Coronary artery (tissue), 2 donors: ENCODE results near the gene THSD7B.

Experiments
- DNase-seq: peaks from one replicate; pipeline ENCODE4 v3.0.0-alpha.2; 2017; ENCODE audit warnings: low spot score
- H3K27ac ChIP-seq, 2 donors: fragments of 200-600 bp; sonication (generic); one replicate each; pipeline ENCODE4 v1.5.1; 2016 to 2019
- H3K4me3 ChIP-seq: fragments of 200-600 bp; sonication (generic); 2 replicates; pipeline ENCODE4 v1.5.1; 2016; ENCODE audit warnings: mild to moderate bottlenecking, moderate library complexity
- TF ChIP-seq, protein P1 (sequence below): fragments of 200-600 bp; sonication (generic); IDR thresholded peaks from one replicate; pipeline ENCODE4 v1.5.1; 2019; ENCODE audit warnings: antibody characterized with exemption

THSD7B gene

DNA sequence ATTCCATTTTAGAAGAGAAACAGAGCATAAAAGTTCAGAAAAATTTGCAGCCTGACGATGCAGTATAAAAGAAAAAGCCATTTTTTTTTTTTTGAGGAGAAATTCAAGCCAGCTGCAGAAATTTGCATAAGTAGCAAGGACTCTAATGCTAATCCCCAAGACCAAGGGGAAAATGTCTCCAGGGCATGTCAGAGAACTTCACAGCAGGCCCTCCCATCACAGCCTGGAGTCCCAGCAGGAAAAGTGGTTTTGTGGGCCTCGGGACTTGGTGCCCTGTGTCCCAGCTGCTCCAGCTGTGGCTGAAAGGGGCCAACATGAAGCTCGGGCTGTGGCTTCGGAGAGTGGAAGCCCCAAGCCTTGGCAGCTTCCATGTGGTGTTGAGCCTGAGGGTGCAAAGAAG, 873.6 kb downstream of the THSD7B start:
- TF ChIP-seq, protein P1, sequence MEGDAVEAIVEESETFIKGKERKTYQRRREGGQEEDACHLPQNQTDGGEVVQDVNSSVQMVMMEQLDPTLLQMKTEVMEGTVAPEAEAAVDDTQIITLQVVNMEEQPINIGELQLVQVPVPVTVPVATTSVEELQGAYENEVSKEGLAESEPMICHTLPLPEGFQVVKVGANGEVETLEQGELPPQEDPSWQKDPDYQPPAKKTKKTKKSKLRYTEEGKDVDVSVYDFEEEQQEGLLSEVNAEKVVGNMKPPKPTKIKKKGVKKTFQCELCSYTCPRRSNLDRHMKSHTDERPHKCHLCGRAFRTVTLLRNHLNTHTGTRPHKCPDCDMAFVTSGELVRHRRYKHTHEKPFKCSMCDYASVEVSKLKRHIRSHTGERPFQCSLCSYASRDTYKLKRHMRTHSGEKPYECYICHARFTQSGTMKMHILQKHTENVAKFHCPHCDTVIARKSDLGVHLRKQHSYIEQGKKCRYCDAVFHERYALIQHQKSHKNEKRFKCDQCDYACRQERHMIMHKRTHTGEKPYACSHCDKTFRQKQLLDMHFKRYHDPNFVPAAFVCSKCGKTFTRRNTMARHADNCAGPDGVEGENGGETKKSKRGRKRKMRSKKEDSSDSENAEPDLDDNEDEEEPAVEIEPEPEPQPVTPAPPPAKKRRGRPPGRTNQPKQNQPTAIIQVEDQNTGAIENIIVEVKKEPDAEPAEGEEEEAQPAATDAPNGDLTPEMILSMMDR: no peak
- Histone ChIP-seq H3K27ac (no peak overlapping the region), H3K4me3 (no peak overlapping the region)
- DNase-seq: no peak

GRCh38 chr2:137644731-137645130, 879.4 kb downstream of the THSD7B start:
- TF ChIP-seq, protein P1: no peak
- Histone ChIP-seq H3K4me3 (no peak overlapping the region), H3K27ac (no peak overlapping the region)
- no peak for DNase-seq

- no peak for DNase-seq
- Histone ChIP-seq H3K27ac (no peak overlapping the region), H3K4me3 (no peak overlapping the region)
- TF ChIP-seq, protein P1: no peak
These were observed 888.7 kb downstream of the THSD7B start for GRCh38 chr2:137654046-137654445.

DNA sequence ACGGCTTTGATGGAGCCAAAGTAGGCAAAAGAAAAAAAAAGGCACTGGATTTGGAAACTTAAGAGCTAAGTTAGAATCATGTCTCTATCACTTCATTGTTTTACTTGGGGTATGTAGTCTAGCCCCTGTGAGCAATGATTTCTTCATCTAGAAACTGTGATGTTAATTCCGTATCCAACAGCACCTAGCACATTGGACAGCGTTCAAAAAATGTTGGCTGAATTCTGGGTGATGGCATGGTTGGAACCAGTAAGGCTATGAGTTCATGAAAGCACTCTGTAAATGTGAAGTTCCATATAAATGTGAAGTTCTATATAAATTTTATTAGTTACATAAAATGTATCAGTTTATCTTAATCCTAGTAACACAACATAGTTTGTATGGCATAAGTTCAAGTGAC, 890.5 kb downstream of the THSD7B start:
- DNase-seq: no peak
- TF ChIP-seq, protein P1: no peak
- H3K4me3 ChIP-seq: no peak overlapping the region
- no peak overlapping the region for H3K27ac ChIP-seq

- TF ChIP-seq, protein P1: no peak
- DNase-seq: no peak
- no peak overlapping the region for H3K27ac ChIP-seq
- H3K4me3 ChIP-seq: no peak overlapping the region
These were observed 893.1 kb downstream of the THSD7B start for GRCh38 chr2:137658433-137658832.

- Histone ChIP-seq H3K27ac (no peak overlapping the region), H3K4me3 (no peak overlapping the region)
- TF ChIP-seq, protein P1: no peak
- no peak for DNase-seq
These were observed 894.3 kb downstream of the THSD7B start for GRCh38 chr2:137659616-137660015.

DNA sequence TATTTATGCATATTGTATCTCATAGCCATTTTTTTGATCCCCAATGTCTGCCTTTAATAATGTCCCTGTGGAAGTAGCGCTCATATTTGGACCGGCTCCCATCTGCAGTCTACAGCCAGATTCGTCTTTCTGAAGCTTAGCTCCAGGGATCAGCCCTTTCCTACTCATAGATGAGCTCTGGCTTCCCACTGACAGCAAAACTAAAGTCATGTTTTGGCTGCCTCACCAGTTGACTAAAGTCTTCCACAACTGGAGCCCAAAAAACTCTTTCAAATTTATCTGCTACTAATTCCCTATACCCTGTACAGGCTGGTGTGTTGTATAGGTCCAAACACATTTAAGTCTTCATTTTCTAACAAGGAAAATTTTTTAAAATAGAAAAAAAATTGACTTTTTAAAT, 904.8 kb downstream of the THSD7B start:
- H3K4me3 ChIP-seq: no peak overlapping the region

More for the DNA sequence above, 904.8 kb downstream of the THSD7B start:
- no peak overlapping the region for H3K27ac ChIP-seq
- TF ChIP-seq, protein P1: no peak
- DNase-seq: no peak
